B cell (primary cell): ENCODE data around the gene NDRG3. TPM values are rescaled to one million over a fixed set of nuclear protein-coding genes. Genes with fewer than 3 reads are reported as not detected.
A peak's percentile ranks its signal among the peaks of the same experiment; 100 is the strongest.

Experiments used
- ATAC-seq: fragments of 200-7000 bp; cut with Tn5 transposase; one replicate; pipeline ENCODE4 v1.10.0; 2021; ENCODE audit warnings: low read depth, mild to moderate bottlenecking, moderate number of reproducible peaks, moderate library complexity
- CTCF ChIA-PET: fragments of 350-600 bp; sonication (Branson Sonifier 250); formaldehyde crosslinking; loops from one replicate; lab custom pipeline; 2021; ENCODE audit warnings: antibody characterized with exemption, inconsistent platforms; lab: Charles Lee
- POLR2A ChIA-PET: fragments of 350-600 bp; sonication (Branson Sonifier 250); formaldehyde crosslinking; loops from one replicate; lab custom pipeline; 2021; ENCODE audit warnings: antibody characterized with exemption; lab: Charles Lee
- DNase-seq: peaks from one replicate; pipeline ENCODE4 v3.0.0; 2013
- H2AFZ ChIP-seq: 2 replicates; pipeline ENCODE4 v1.6.1; 2012; ENCODE audit warnings: mild to moderate bottlenecking, low read depth, low read length; ENCODE audit not compliant: insufficient read depth, poor library complexity, severe bottlenecking
- H3K27ac ChIP-seq, 2 donors: 1 replicate in 1 of 2; 2 replicates in 1 of 2; pipeline ENCODE4 v1.5.1; 2012 to 2013; ENCODE audit warnings: low read length in 2 of 2, mild to moderate bottlenecking in 2 of 2, moderate library complexity in 1 of 2
- H3K27me3 ChIP-seq, 4 experiments: fragments of 200-600 bp in 1 of 4; sonication (generic) in 1 of 4; replicated peaks in 1 of 4; 1 replicate in 2 of 4; 2 replicates in 2 of 4; pipeline versions ENCODE4 v1.6.1 to v1.7.0; 2013 to 2016; ENCODE audit warnings: low read length in 3 of 4, mild to moderate bottlenecking in 2 of 4, mixed read lengths in 1 of 4, moderate library complexity in 1 of 4; ENCODE audit not compliant: insufficient read depth in 4 of 4, control insufficient read depth in 3 of 4; ENCODE audit errors: control extremely low read depth in 1 of 4
- H3K36me3 ChIP-seq, 2 experiments: replicated peaks in 1 of 2; 1 replicate in 1 of 2; 2 replicates in 1 of 2; pipeline versions ENCODE4 v1.6.1 to v1.7.1; 2013; ENCODE audit warnings: low read length in 1 of 2; ENCODE audit not compliant: insufficient read depth in 2 of 2, control insufficient read depth in 1 of 2; ENCODE audit errors: control extremely low read depth in 1 of 2, extremely low read depth in 1 of 2
- H3K4me1 ChIP-seq, 2 donors: fragments of 200-600 bp in 1 of 2; sonication (generic) in 1 of 2; 1 replicate in 1 of 2; 2 replicates in 1 of 2; pipeline versions ENCODE4 v1.5.1 to v1.6.1; 2013 to 2017; ENCODE audit warnings: low read length in 2 of 2; ENCODE audit not compliant: control insufficient read depth in 2 of 2, insufficient read depth in 2 of 2
- H3K4me2 ChIP-seq: replicated peaks from 2 replicates; pipeline ENCODE3; 2012; ENCODE audit warnings: mild to moderate bottlenecking, low read depth, low read length; ENCODE audit not compliant: poor library complexity, severe bottlenecking
- H3K4me3 ChIP-seq, 5 experiments: fragments of 200-600 bp in 1 of 5; sonication (generic) in 1 of 5; 1 replicate in 3 of 5; 2 replicates in 2 of 5; pipeline versions ENCODE4 v1.5.1 to v1.7.0; 2011 to 2016; ENCODE audit warnings: low read length in 4 of 5, mild to moderate bottlenecking in 4 of 5, low read depth in 2 of 5, control low read depth in 1 of 5, moderate library complexity in 1 of 5; ENCODE audit not compliant: insufficient read depth in 1 of 5; ENCODE audit errors: control extremely low read depth in 1 of 5, extremely low read depth in 1 of 5
- H3K79me2 ChIP-seq: fragments of 200-600 bp; sonication (generic); one replicate; pipeline ENCODE4 v1.6.0; 2016; ENCODE audit warnings: low read length; ENCODE audit not compliant: control insufficient read depth, insufficient read depth
- H3K9ac ChIP-seq: fragments of 200-600 bp; sonication (generic); 2 replicates; pipeline ENCODE4 v1.6.1; 2017; ENCODE audit warnings: mild to moderate bottlenecking, low read length, moderate library complexity
- H3K9me3 ChIP-seq, 3 donors: one replicate each; pipeline versions ENCODE4 v1.6.1 to v1.7.1; 2013; ENCODE audit warnings: low read length in 2 of 3; ENCODE audit not compliant: control insufficient read depth in 2 of 3, insufficient read depth in 1 of 3; ENCODE audit errors: control extremely low read depth in 1 of 3
- H4K20me1 ChIP-seq: 2 replicates; pipeline ENCODE4 v1.6.0; 2012; ENCODE audit warnings: mild to moderate bottlenecking, low read length; ENCODE audit not compliant: insufficient read depth, control insufficient read depth, poor library complexity, severe bottlenecking
- H3K27ac Mint-ChIP-seq: one replicate; pipeline ENCODE4 v1.8.0; 2021; ENCODE audit warnings: mixed read lengths
- H3K27me3 Mint-ChIP-seq: one replicate; pipeline ENCODE4 v1.8.0; 2021; ENCODE audit warnings: mixed read lengths
- H3K4me1 Mint-ChIP-seq: one replicate; pipeline ENCODE4 v1.8.0; 2021; ENCODE audit warnings: mixed read lengths
- H3K4me3 Mint-ChIP-seq: one replicate; pipeline ENCODE4 v1.8.0; 2021; ENCODE audit warnings: mixed read lengths
- H3K9me3 Mint-ChIP-seq: one replicate; pipeline ENCODE4 v1.8.0; 2022; ENCODE audit warnings: mixed read lengths; ENCODE audit not compliant: insufficient read depth
- CTCF ChIP-seq: fragments of 200-600 bp; IDR thresholded peaks from one replicate; pipeline ENCODE4 v1.8.0; 2022; ENCODE audit warnings: antibody characterized with exemption, mild to moderate bottlenecking
- EZH2 ChIP-seq: IDR thresholded peaks from 2 replicates; pipeline ENCODE4 v1.6.1; 2012; ENCODE audit warnings: borderline replicate concordance, low read depth, mild to moderate bottlenecking, moderate library complexity, low read length; ENCODE audit not compliant: insufficient read depth, poor library complexity, severe bottlenecking
- WGBS: methylation state at CpG from one replicate; pipeline ENCODE4 v1.1.5; 2013; ENCODE audit warnings: missing lambda C conversion rate; ENCODE audit not compliant: insufficient coverage; 5-methylcytosine and 5-hydroxymethylcytosine counted together
- intact Hi-C: fragments of 100-400 bp; cut with micrococcal nuclease; formaldehyde crosslinking; loops from one replicate; pipeline ENCODE4 v1.10.0; 2022
- polyA plus RNA-seq: library from polyadenylated mRNA; depleted of rRNA; stranded (reverse); fragments of >200 nt; gene quantifications from 2 replicates; pipeline ENCODE4 v1.2.3, GENCODE V29; 2012
- total RNA-seq, 2 donors: library from RNA; stranded (reverse); fragments of 120-200 nt in 1 of 2; gene quantifications; 1 replicate in 1 of 2; 2 replicates in 1 of 2; pipeline versions ENCODE4 v1.2.3 to v1.2.4, GENCODE V29; 2013 to 2022

NDRG3 gene
- total and polyA plus RNA-seq, 2 donors (not counting 1 experiment from before 2014, with no cell fraction given): 15.7 to 26.1 TPM

- Histone ChIP-seq H3K4me3 (no peak overlapping the region), H3K27ac (no peak overlapping the region), H3K4me1 (peaks cover 9 to 13% of the 10 kb centered on the region in 2 donors), H3K9me3 (no peaks in the 10 kb centered on the region), H3K9ac (no peak overlapping the region), H2AFZ (no peak overlapping the region), H3K27me3 (no peaks in the 10 kb centered on the region), H3K4me2 (no peak overlapping the region), H4K20me1 (no peaks in the 10 kb centered on the region), H3K79me2 (no peaks in the 10 kb centered on the region), H3K36me3 (peaks cover 3% of the 10 kb centered on the region in 2 experiments)
- no peak overlapping the region for H3K27ac Mint-ChIP-seq
- ATAC-seq (no peak), DNase-seq (no peak)
- WGBS: 96% methylated on average over 2 of the region's 3 CpGs
- H3K27me3 Mint-ChIP-seq: no peaks in the 10 kb centered on the region
- peaks cover 27% of the 10 kb centered on the region for H3K4me1 Mint-ChIP-seq
- no peaks in the 10 kb centered on the region for H3K9me3 Mint-ChIP-seq
- POLR2A ChIA-PET: interaction anchor here (0.6 kb wide), 1 partner anchor 451 kb away, joined by 3 read pairs; no protein-coding TSS in a partner anchor
- no peak for TF ChIP-seq EZH2
- TF ChIP-seq CTCF: no peak
- intact Hi-C loops: no loop called here
- CTCF ChIA-PET: interaction anchor here (0.6 to 1.8 kb wide), 5 partner anchors 33 to 273 kb away, joined by 3 to 4 read pairs (median 3); partner anchors contain the start of gene RAB5IF
- H3K4me3 Mint-ChIP-seq: no peak overlapping the region
Observed at GRCh38 chr20:36646678-36647077, 99.2 kb downstream of the NDRG3 start.

- Histone ChIP-seq H3K4me3 (no peak within 1 kb of the TSS), H4K20me1 (no peaks in the 10 kb centered on the region), H3K27me3 (no peaks in the 10 kb centered on the region), H2AFZ (peak within 1 kb of the TSS; percentile 33), H3K79me2 (no peaks in the 10 kb centered on the region), H3K9me3 (no peaks in the 10 kb centered on the region), H3K4me2 (peak within 1 kb of the TSS; percentile 17), H3K9ac (no peak within 1 kb of the TSS), H3K4me1 (peaks cover 9 to 13% of the 10 kb centered on the region in 2 donors), H3K36me3 (no peaks in the 10 kb centered on the region), H3K27ac (no peak within 1 kb of the TSS)
- peaks cover 27% of the 10 kb centered on the region for H3K4me1 Mint-ChIP-seq
- peak; percentile 86 for ATAC-seq
- intact Hi-C loops: no loop called here
- peak within 1 kb of the TSS; percentile 80 for H3K27ac Mint-ChIP-seq
- WGBS: 1% methylated on average over 9 of the region's 9 CpGs
- H3K4me3 Mint-ChIP-seq: peak within 1 kb of the TSS; percentile 39
- ChIA-PET CTCF (interaction anchor here (0.6 to 1.8 kb wide), 8 partner anchors 20 to 276 kb away, joined by 3 to 5 read pairs (median 3); partner anchors contain the start of gene RAB5IF), POLR2A (interaction anchor here (0.6 kb wide), 3 partner anchors 52 to 410 kb away, joined by 3 to 10 read pairs (median 6); partner anchors contain the start of gene AAR2)
- H3K9me3 Mint-ChIP-seq: no peaks in the 10 kb centered on the region
- H3K27me3 Mint-ChIP-seq: no peaks in the 10 kb centered on the region
- DNase-seq: peak; percentile 60
- TF ChIP-seq EZH2: no peak
- TF ChIP-seq CTCF: no peak
Observed at GRCh38 chr20:36645998-36646397, 99.9 kb downstream of the NDRG3 start, which contains the start of gene SLA2. TSS of gene SLA2 (minus strand) at chr20:36646196. CDS start at chr20:36641335, 4,861 bp downstream.
